Measurements from ENCODE around the gene MYO18A. TPM values are rescaled to one million over a fixed set of nuclear protein-coding genes. Genes with fewer than 3 reads are reported as not detected.
A peak's percentile ranks its signal among the peaks of the same experiment; 100 is the strongest.

The MYO18A gene
- total and polyA plus RNA-seq, 2 of the 4 experiments (the other 2 are of a cell fraction), result 22.4 to 39.1 TPM

DNA sequence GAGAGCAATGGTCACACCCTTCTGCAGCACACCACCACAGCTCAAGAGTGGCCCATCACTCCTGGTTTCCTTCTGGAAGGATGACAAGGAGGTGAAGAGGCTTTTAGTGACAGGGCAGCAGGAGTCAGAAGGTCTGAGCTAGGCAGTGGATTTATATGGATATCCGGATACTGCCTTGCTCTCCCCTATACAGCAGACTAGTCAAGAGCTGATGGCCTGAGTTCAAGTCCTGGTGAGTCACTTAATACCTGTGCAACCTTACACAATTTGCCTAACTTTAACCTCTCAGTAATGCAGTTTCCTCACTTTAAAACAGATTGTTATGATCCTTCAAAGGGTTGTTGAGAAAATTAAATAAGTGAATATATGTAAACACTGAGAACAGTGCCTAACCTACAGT, 22.9 kb downstream of the MYO18A start:
- no CpG with 5 or more reads among the region's 1 CpG for whole genome bisulfite sequencing, 2 experiments (ENCODE audit: extremely low coverage in 2 of 2, insufficient read length in 1 of 2)
- Histone ChIP-seq H3K79me1 (ENCODE audit: low read depth in 1 of 2, low read length in 2 of 2) (peaks cover 52 to 92% of the 10 kb centered on the region in 2 experiments), H2AFZ (replicated peaks; ENCODE audit: low read length, poor library complexity) (no peak overlapping the region), H3K4me1 (ENCODE audit: control insufficient read depth, insufficient read depth, low read length) (peaks cover 61% of the 10 kb centered on the region), H3K27ac (ENCODE audit: insufficient read depth, low read length) (peak overlapping the region; percentile 46; the same call in 1 of the 2 replicates), H3K4ac (ENCODE audit: low read depth, low read length) (peak overlapping the region; percentile 97), H3K9ac (ENCODE audit: low read depth, low read length) (no peak overlapping the region), H3K36me3 (ENCODE audit: control insufficient read depth, insufficient read depth, low read length) (no peaks in the 10 kb centered on the region), H3K23ac (ENCODE audit: low read depth, low read length) (peak overlapping the region; percentile 83), H2BK15ac (ENCODE audit: low read depth, low read length) (peak overlapping the region; percentile 98; the same call in 2 of the 3 replicates), H3K4me2 (ENCODE audit: low read depth, low read length) (no peak overlapping the region), H2AK9ac (replicated peaks; ENCODE audit: low read depth, low read length, poor library complexity) (peak overlapping the region; percentile 69), H3K27me3 (ENCODE audit: control insufficient read depth, insufficient read depth, low read length) (no peaks in the 10 kb centered on the region), H3K9me3 (ENCODE audit: control insufficient read depth, insufficient read depth, low read length) (no peaks in the 10 kb centered on the region), H4K91ac (ENCODE audit: insufficient read depth, low read depth, low read length) (peak overlapping the region; percentile 97), H3K56ac (ENCODE audit: extremely low read depth, insufficient read depth, low read length) (no peak overlapping the region), H2AK5ac (ENCODE audit: low read depth, low read length) (peak overlapping the region; percentile 92), H4K20me1 (ENCODE audit: insufficient read depth, low read length) (peaks cover 5% of the 10 kb centered on the region; the same call in 1 of the 2 replicates), H3K4me3 (ENCODE audit: insufficient read depth, low read depth, low read length) (no peak overlapping the region), H2BK120ac (ENCODE audit: low read depth, low read length) (peak overlapping the region; percentile 92), H3K14ac (replicated peaks; ENCODE audit: low read depth, low read length) (peak overlapping the region; percentile 84), H4K5ac (ENCODE audit: low read depth, low read length) (no peak overlapping the region; the same call in 1 of the 2 replicates), H2BK5ac (ENCODE audit: low read depth, low read length, poor library complexity, severe bottlenecking) (peak overlapping the region; percentile 93), H3K9me1 (ENCODE audit: insufficient read depth, low read length) (peaks cover 67% of the 10 kb centered on the region), H4K8ac (ENCODE audit: low read depth in 2 of 2, low read length in 2 of 2) (peak overlapping the region; percentile 88; a peak in 3 of 4 replicates), H2BK20ac (ENCODE audit: low read depth, low read length) (peak overlapping the region; percentile 99), H3K18ac (ENCODE audit: low read depth, low read length) (peak overlapping the region; percentile 44)
- CTCF ChIA-PET, result no interaction called here
- POLR2A ChIA-PET (ENCODE audit: unreplicated experiment), result interaction anchor here (0.6 kb wide), 1 partner anchor 223 kb away, joined by 10 read pairs; no protein-coding TSS in a partner anchor
- intact Hi-C loops (cut with micrococcal nuclease) (no loop called here), in situ Hi-C loops (cut with MboI; ENCODE audit: low sequenced_read_pairs) (no loop called here), dilution Hi-C loops (cut with HindIII; ENCODE audit: low sequenced_read_pairs, unreplicated experiment) (no loop called here)
- DNase-seq, result no peak
- ATAC-seq (ENCODE audit: low read depth), result no peak
- BruUV-seq (replicated peaks), result no TSS peak
- TF ChIP-seq BHLHE40 (IDR thresholded peaks at IDR 0.05; ENCODE audit: low read depth, low read length), result no peak
- TF ChIP-seq CEBPB (IDR thresholded peaks at IDR 0.05; ENCODE audit: low read depth, low read length), result no peak
- TF ChIP-seq SMC3 (IDR thresholded peaks at IDR 0.05; ENCODE audit: low read depth, low read length), result no peak
- TF ChIP-seq FOS (IDR thresholded peaks at IDR 0.05; ENCODE audit: low read depth, low read length), result no peak
- TF ChIP-seq NFE2L2 (IDR thresholded peaks at IDR 0.05; ENCODE audit: low read depth, low read length), result no peak
- no peak for TF ChIP-seq RAD21 (IDR thresholded peaks at IDR 0.05; ENCODE audit: low read length)
- TF ChIP-seq CHD1 (IDR thresholded peaks at IDR 0.05; ENCODE audit: low read depth, low read length), result no peak
- TF ChIP-seq, protein P1, sequence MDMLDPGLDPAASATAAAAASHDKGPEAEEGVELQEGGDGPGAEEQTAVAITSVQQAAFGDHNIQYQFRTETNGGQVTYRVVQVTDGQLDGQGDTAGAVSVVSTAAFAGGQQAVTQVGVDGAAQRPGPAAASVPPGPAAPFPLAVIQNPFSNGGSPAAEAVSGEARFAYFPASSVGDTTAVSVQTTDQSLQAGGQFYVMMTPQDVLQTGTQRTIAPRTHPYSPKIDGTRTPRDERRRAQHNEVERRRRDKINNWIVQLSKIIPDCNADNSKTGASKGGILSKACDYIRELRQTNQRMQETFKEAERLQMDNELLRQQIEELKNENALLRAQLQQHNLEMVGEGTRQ (IDR thresholded peaks at IDR 0.05; ENCODE audit: low read depth, low read length), result no peak
- TF ChIP-seq RCOR1 (IDR thresholded peaks at IDR 0.05; ENCODE audit: insufficient replicate concordance, low read length), result no peak
- TF ChIP-seq, protein P2, sequence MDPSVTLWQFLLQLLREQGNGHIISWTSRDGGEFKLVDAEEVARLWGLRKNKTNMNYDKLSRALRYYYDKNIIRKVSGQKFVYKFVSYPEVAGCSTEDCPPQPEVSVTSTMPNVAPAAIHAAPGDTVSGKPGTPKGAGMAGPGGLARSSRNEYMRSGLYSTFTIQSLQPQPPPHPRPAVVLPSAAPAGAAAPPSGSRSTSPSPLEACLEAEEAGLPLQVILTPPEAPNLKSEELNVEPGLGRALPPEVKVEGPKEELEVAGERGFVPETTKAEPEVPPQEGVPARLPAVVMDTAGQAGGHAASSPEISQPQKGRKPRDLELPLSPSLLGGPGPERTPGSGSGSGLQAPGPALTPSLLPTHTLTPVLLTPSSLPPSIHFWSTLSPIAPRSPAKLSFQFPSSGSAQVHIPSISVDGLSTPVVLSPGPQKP (IDR thresholded peaks at IDR 0.05; ENCODE audit: borderline replicate concordance, low read depth, low read length), result no peak
- no peak for TF ChIP-seq MXI1 (IDR thresholded peaks at IDR 0.05; ENCODE audit: borderline replicate concordance, low read depth, low read length)
- TF ChIP-seq, protein P3, sequence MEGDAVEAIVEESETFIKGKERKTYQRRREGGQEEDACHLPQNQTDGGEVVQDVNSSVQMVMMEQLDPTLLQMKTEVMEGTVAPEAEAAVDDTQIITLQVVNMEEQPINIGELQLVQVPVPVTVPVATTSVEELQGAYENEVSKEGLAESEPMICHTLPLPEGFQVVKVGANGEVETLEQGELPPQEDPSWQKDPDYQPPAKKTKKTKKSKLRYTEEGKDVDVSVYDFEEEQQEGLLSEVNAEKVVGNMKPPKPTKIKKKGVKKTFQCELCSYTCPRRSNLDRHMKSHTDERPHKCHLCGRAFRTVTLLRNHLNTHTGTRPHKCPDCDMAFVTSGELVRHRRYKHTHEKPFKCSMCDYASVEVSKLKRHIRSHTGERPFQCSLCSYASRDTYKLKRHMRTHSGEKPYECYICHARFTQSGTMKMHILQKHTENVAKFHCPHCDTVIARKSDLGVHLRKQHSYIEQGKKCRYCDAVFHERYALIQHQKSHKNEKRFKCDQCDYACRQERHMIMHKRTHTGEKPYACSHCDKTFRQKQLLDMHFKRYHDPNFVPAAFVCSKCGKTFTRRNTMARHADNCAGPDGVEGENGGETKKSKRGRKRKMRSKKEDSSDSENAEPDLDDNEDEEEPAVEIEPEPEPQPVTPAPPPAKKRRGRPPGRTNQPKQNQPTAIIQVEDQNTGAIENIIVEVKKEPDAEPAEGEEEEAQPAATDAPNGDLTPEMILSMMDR (conservative IDR thresholded peaks at IDR 0.05; ENCODE audit: low read depth, low read length), result no peak
- no peak for TF ChIP-seq POLR2A (IDR thresholded peaks at IDR 0.05; ENCODE audit: low read depth, low read length)
- no peak for TF ChIP-seq RFX5 (IDR thresholded peaks at IDR 0.05; ENCODE audit: low read depth, low read length)
- TF ChIP-seq MAFK (IDR thresholded peaks at IDR 0.05; ENCODE audit: low read depth, low read length), result no peak
- no peak for TF ChIP-seq MAZ (IDR thresholded peaks at IDR 0.05; ENCODE audit: borderline replicate concordance, low read depth, low read length)

Data from IMR-90 (cell line).